H1 (cell line): ENCODE measurements around the gene COL21A1. TPM values are rescaled to one million over a fixed set of nuclear protein-coding genes. Genes with fewer than 3 reads are reported as not detected.

Experiments used
- GABPA ChIP-seq: IDR thresholded peaks from 2 replicates; pipeline ENCODE4 v1.6.1; 2011; ENCODE audit warnings: mild to moderate bottlenecking, low read length, moderate library complexity, borderline replicate concordance; ENCODE audit not compliant: insufficient read depth
- POLR2A ChIP-seq, 2 experiments: IDR thresholded peaks; 1 replicate in 1 of 2; 2 replicates in 1 of 2; pipeline ENCODE4 v1.6.1; 2011; ENCODE audit warnings: low read depth in 2 of 2, low read length in 2 of 2, mild to moderate bottlenecking in 2 of 2; ENCODE audit errors: control extremely low read depth in 1 of 2
- polyA plus RNA-seq, 7 experiments: library from polyadenylated mRNA; depleted of rRNA in 3 of 7; stranded (reverse) in 5 of 7; unstranded in 2 of 7; fragments of >200 nt in 5 of 7; fragments of 200-250 nt in 2 of 7; gene quantifications; 1 replicate in 5 of 7; 2 replicates in 1 of 7; 4 replicates in 1 of 7; pipeline versions ENCODE4 v1.2.1 to v1.2.3, GENCODE V29; 2011 to 2013; ENCODE audit warnings: missing spikeins in 2 of 7, mixed read lengths in 2 of 7
- total RNA-seq: library from RNA; stranded (reverse); fragmentation: NEBNext Ultra II Directional; extraction: Animal tissue kit (Norgen Biotek cat#: 25700); gene quantifications from 2 replicates; pipeline ENCODE4 v1.2.1, GENCODE V29; 2021
- TF ChIP-seq, protein P1 (sequence below), 3 experiments: IDR thresholded peaks; 1 replicate in 2 of 3; 2 replicates in 1 of 3; pipeline versions ENCODE4 v1.5.1 to v1.6.1; 2011; ENCODE audit warnings: low read length in 3 of 3, mild to moderate bottlenecking in 3 of 3, inconsistent platforms in 2 of 3, low read depth in 1 of 3, moderate library complexity in 1 of 3; ENCODE audit not compliant: insufficient read depth in 1 of 3; ENCODE audit errors: control extremely low read depth in 1 of 3
- TF ChIP-seq, protein P2 (sequence below): fragments of 300-600 bp; sonication (generic); IDR thresholded peaks from 2 replicates; pipeline ENCODE4 v1.7.1; 2012; ENCODE audit warnings: low read length, moderate library complexity, mild to moderate bottlenecking, inconsistent platforms; ENCODE audit not compliant: insufficient replicate concordance

Gene COL21A1
- total and polyA plus RNA-seq, 2 of the 8 experiments (the other 6 are each of a cell fraction or from before 2014, with no cell fraction given): 1.6 to 3.4 TPM

DNA sequence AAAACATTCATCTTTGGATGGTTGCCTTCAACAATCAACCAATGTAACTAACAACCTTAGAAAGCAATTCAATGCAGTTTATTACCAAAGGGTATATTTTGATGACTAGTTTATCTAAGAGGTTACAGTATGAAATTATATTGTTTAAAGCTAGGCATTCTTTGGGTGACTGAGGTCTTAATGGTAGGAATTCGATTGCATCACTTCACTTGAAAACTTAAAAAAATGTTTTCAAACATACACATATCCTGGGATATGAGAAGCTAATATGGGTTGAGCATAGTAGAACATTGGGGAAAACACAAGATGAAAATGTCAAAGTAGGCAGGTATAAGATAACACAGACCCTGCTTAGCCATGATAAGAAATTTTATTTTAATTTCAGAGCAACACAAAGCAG is 227.4 kb downstream of the COL21A1 start (continued):
- TF ChIP-seq, protein P1, sequence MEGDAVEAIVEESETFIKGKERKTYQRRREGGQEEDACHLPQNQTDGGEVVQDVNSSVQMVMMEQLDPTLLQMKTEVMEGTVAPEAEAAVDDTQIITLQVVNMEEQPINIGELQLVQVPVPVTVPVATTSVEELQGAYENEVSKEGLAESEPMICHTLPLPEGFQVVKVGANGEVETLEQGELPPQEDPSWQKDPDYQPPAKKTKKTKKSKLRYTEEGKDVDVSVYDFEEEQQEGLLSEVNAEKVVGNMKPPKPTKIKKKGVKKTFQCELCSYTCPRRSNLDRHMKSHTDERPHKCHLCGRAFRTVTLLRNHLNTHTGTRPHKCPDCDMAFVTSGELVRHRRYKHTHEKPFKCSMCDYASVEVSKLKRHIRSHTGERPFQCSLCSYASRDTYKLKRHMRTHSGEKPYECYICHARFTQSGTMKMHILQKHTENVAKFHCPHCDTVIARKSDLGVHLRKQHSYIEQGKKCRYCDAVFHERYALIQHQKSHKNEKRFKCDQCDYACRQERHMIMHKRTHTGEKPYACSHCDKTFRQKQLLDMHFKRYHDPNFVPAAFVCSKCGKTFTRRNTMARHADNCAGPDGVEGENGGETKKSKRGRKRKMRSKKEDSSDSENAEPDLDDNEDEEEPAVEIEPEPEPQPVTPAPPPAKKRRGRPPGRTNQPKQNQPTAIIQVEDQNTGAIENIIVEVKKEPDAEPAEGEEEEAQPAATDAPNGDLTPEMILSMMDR (IDR thresholded peaks at IDR 0.05; ENCODE audit: control extremely low read depth in 1 of 3, insufficient read depth in 1 of 3, low read depth in 1 of 3, low read length in 3 of 3): no peak
- TF ChIP-seq, protein P2, sequence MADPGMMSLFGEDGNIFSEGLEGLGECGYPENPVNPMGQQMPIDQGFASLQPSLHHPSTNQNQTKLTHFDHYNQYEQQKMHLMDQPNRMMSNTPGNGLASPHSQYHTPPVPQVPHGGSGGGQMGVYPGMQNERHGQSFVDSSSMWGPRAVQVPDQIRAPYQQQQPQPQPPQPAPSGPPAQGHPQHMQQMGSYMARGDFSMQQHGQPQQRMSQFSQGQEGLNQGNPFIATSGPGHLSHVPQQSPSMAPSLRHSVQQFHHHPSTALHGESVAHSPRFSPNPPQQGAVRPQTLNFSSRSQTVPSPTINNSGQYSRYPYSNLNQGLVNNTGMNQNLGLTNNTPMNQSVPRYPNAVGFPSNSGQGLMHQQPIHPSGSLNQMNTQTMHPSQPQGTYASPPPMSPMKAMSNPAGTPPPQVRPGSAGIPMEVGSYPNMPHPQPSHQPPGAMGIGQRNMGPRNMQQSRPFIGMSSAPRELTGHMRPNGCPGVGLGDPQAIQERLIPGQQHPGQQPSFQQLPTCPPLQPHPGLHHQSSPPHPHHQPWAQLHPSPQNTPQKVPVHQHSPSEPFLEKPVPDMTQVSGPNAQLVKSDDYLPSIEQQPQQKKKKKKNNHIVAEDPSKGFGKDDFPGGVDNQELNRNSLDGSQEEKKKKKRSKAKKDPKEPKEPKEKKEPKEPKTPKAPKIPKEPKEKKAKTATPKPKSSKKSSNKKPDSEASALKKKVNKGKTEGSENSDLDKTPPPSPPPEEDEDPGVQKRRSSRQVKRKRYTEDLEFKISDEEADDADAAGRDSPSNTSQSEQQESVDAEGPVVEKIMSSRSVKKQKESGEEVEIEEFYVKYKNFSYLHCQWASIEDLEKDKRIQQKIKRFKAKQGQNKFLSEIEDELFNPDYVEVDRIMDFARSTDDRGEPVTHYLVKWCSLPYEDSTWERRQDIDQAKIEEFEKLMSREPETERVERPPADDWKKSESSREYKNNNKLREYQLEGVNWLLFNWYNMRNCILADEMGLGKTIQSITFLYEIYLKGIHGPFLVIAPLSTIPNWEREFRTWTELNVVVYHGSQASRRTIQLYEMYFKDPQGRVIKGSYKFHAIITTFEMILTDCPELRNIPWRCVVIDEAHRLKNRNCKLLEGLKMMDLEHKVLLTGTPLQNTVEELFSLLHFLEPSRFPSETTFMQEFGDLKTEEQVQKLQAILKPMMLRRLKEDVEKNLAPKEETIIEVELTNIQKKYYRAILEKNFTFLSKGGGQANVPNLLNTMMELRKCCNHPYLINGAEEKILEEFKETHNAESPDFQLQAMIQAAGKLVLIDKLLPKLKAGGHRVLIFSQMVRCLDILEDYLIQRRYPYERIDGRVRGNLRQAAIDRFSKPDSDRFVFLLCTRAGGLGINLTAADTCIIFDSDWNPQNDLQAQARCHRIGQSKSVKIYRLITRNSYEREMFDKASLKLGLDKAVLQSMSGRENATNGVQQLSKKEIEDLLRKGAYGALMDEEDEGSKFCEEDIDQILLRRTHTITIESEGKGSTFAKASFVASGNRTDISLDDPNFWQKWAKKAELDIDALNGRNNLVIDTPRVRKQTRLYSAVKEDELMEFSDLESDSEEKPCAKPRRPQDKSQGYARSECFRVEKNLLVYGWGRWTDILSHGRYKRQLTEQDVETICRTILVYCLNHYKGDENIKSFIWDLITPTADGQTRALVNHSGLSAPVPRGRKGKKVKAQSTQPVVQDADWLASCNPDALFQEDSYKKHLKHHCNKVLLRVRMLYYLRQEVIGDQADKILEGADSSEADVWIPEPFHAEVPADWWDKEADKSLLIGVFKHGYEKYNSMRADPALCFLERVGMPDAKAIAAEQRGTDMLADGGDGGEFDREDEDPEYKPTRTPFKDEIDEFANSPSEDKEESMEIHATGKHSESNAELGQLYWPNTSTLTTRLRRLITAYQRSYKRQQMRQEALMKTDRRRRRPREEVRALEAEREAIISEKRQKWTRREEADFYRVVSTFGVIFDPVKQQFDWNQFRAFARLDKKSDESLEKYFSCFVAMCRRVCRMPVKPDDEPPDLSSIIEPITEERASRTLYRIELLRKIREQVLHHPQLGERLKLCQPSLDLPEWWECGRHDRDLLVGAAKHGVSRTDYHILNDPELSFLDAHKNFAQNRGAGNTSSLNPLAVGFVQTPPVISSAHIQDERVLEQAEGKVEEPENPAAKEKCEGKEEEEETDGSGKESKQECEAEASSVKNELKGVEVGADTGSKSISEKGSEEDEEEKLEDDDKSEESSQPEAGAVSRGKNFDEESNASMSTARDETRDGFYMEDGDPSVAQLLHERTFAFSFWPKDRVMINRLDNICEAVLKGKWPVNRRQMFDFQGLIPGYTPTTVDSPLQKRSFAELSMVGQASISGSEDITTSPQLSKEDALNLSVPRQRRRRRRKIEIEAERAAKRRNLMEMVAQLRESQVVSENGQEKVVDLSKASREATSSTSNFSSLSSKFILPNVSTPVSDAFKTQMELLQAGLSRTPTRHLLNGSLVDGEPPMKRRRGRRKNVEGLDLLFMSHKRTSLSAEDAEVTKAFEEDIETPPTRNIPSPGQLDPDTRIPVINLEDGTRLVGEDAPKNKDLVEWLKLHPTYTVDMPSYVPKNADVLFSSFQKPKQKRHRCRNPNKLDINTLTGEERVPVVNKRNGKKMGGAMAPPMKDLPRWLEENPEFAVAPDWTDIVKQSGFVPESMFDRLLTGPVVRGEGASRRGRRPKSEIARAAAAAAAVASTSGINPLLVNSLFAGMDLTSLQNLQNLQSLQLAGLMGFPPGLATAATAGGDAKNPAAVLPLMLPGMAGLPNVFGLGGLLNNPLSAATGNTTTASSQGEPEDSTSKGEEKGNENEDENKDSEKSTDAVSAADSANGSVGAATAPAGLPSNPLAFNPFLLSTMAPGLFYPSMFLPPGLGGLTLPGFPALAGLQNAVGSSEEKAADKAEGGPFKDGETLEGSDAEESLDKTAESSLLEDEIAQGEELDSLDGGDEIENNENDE: no peak
- TF ChIP-seq GABPA (no peak), POLR2A (IDR thresholded peaks at IDR 0.05; ENCODE audit: control extremely low read depth in 1 of 2, low read depth in 2 of 2, low read length in 2 of 2) (no peak)
